Esophagus muscularis mucosa (tissue), 4 donors: ENCODE results near the gene NPAS3. TPM values are rescaled to one million over a fixed set of nuclear protein-coding genes. Genes with fewer than 3 reads are reported as not detected.

ENCODE experiments used
- DNase-seq: peaks from one replicate; pipeline ENCODE4 v3.0.0-alpha.2; 2017; ENCODE audit errors: extremely low spot score
- H3K27ac ChIP-seq, 4 donors: fragments of 200-600 bp; sonication (generic); replicated peaks in 1 of 4; 1 replicate in 3 of 4; 2 replicates in 1 of 4; pipeline ENCODE4 v1.5.1; 2016 to 2019; ENCODE audit warnings: mild to moderate bottlenecking in 1 of 4
- H3K27me3 ChIP-seq, 4 donors: fragments of 200-600 bp; sonication (generic); one replicate each; pipeline versions ENCODE4 v1.5.1 to v1.6.0; 2016 to 2019
- H3K36me3 ChIP-seq, 4 donors: fragments of 200-600 bp; sonication (generic); one replicate each; pipeline ENCODE4 v1.5.1; 2016 to 2019
- H3K4me1 ChIP-seq, 4 donors: fragments of 200-600 bp; sonication (generic); one replicate each; pipeline ENCODE4 v1.5.1; 2016 to 2019
- H3K4me3 ChIP-seq, 4 donors: fragments of 200-600 bp; sonication (generic); 1 replicate in 2 of 4; 2 replicates in 2 of 4; pipeline ENCODE4 v1.5.1; 2016 to 2019; ENCODE audit warnings: mild to moderate bottlenecking in 4 of 4, moderate library complexity in 1 of 4
- H3K9me3 ChIP-seq, 4 donors: fragments of 200-600 bp; sonication (generic); 1 replicate in 3 of 4; 2 replicates in 1 of 4; pipeline ENCODE4 v1.5.1; 2016 to 2019
- EP300 ChIP-seq: sonication (generic); formaldehyde crosslinking; IDR thresholded peaks from one replicate; pipeline ENCODE4 v1.6.1; 2017; ENCODE audit warnings: antibody characterized with exemption
- POLR2A ChIP-seq: fragments of 450-650 bp; IDR thresholded peaks from one replicate; pipeline ENCODE4 v1.6.1; 2017; ENCODE audit warnings: antibody characterized with exemption, moderate library complexity, mild to moderate bottlenecking, low read depth
- POLR2AphosphoS5 ChIP-seq, 2 donors: sonication (generic); formaldehyde crosslinking; IDR thresholded peaks; one replicate each; pipeline ENCODE4 v1.6.1; 2017; ENCODE audit warnings: antibody characterized with exemption in 2 of 2
- WGBS: methylation state at CpG from one replicate; pipeline ENCODE4 v1.1.5; 2018; 5-methylcytosine and 5-hydroxymethylcytosine counted together
- intact Hi-C: fragments of 100-400 bp; cut with DNase I; formaldehyde crosslinking; loops from one replicate; pipeline ENCODE4 v1.15.1; 2023
- total RNA-seq, 4 donors: library from RNA; depleted of rRNA; stranded (reverse); fragments of >200 nt; gene quantifications; one replicate each; pipeline versions ENCODE4 v1.1.0 to v1.2.1, GENCODE V29; 2016
- TF ChIP-seq, protein P1 (sequence below), 3 experiments: fragments of 200-600 bp in 2 of 3; fragments of 450-650 bp in 1 of 3; sonication (generic) in 2 of 3; IDR thresholded peaks; one replicate each; pipeline ENCODE4 v1.5.1; 2017 to 2019; ENCODE audit warnings: antibody characterized with exemption in 3 of 3, mild to moderate bottlenecking in 2 of 3, moderate library complexity in 1 of 3

Gene NPAS3
- total RNA-seq, 4 donors from 2014 or later, result 3.3 to 7.3 (median 5.8) TPM

DNA sequence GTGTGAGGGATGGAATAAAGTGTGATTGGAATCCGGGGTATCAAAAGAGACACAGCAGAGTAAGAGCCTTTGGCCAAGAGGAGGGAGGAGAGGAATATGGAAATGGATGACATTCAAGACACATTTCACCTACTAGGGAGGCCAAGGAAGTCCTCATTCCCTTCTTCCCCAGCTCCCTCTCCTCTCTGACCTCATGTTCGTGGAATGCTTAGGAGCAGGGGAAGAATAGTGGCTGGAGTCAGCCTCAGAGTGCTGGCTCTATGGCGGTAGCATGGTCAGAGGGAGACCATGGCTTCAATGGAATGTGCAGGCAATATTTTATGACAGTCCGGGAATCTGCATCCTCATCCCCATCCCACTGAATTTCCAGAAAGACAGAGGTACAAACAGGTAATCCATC lies 815.6 kb downstream of the NPAS3 start:
- TF ChIP-seq, protein P1, sequence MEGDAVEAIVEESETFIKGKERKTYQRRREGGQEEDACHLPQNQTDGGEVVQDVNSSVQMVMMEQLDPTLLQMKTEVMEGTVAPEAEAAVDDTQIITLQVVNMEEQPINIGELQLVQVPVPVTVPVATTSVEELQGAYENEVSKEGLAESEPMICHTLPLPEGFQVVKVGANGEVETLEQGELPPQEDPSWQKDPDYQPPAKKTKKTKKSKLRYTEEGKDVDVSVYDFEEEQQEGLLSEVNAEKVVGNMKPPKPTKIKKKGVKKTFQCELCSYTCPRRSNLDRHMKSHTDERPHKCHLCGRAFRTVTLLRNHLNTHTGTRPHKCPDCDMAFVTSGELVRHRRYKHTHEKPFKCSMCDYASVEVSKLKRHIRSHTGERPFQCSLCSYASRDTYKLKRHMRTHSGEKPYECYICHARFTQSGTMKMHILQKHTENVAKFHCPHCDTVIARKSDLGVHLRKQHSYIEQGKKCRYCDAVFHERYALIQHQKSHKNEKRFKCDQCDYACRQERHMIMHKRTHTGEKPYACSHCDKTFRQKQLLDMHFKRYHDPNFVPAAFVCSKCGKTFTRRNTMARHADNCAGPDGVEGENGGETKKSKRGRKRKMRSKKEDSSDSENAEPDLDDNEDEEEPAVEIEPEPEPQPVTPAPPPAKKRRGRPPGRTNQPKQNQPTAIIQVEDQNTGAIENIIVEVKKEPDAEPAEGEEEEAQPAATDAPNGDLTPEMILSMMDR (IDR thresholded peaks at IDR 0.05), result no peak
- TF ChIP-seq POLR2A (no peak), EP300 (no peak), POLR2AphosphoS5 (IDR thresholded peaks at IDR 0.05) (no peak)
- WGBS, result 78% methylated on average over 4 of the region's 4 CpGs
- H3K27me3 ChIP-seq, result no peaks in the 10 kb centered on the region
- H3K27ac ChIP-seq, result no peak overlapping the region
- no peak overlapping the region for H3K4me3 ChIP-seq
- intact Hi-C loops, result no loop called here
- H3K36me3 ChIP-seq, result no peaks in the 10 kb centered on the region
- DNase-seq, result no peak
- no peaks in the 10 kb centered on the region for H3K9me3 ChIP-seq
- no peaks in the 10 kb centered on the region for H3K4me1 ChIP-seq

GRCh38 chr14:33755358-33755757 lies 816.7 kb downstream of the NPAS3 start:
- Histone ChIP-seq H3K4me3 (no peak overlapping the region), H3K4me1 (no peaks in the 10 kb centered on the region), H3K27me3 (no peaks in the 10 kb centered on the region), H3K36me3 (no peaks in the 10 kb centered on the region), H3K27ac (no peak overlapping the region), H3K9me3 (no peaks in the 10 kb centered on the region)
- DNase-seq, result no peak
- intact Hi-C loops, result no loop called here
- WGBS, result 97% methylated on average over 5 of the region's 5 CpGs
- TF ChIP-seq, protein P1 (IDR thresholded peaks at IDR 0.05), result no peak
- TF ChIP-seq EP300 (no peak), POLR2AphosphoS5 (IDR thresholded peaks at IDR 0.05) (no peak), POLR2A (no peak)

GRCh38 chr14:33756833-33757232 lies 818.2 kb downstream of the NPAS3 start:
- TF ChIP-seq EP300 (no peak), POLR2AphosphoS5 (IDR thresholded peaks at IDR 0.05) (no peak), POLR2A (no peak)
- TF ChIP-seq, protein P1 (IDR thresholded peaks at IDR 0.05), result no peak
- Histone ChIP-seq H3K27me3 (no peaks in the 10 kb centered on the region), H3K9me3 (no peaks in the 10 kb centered on the region), H3K27ac (no peak overlapping the region), H3K4me3 (no peak overlapping the region), H3K4me1 (no peaks in the 10 kb centered on the region), H3K36me3 (no peaks in the 10 kb centered on the region)
- intact Hi-C loops, result no loop called here
- DNase-seq, result no peak
- 98% methylated on average over 1 of the region's 1 CpG for WGBS

DNA sequence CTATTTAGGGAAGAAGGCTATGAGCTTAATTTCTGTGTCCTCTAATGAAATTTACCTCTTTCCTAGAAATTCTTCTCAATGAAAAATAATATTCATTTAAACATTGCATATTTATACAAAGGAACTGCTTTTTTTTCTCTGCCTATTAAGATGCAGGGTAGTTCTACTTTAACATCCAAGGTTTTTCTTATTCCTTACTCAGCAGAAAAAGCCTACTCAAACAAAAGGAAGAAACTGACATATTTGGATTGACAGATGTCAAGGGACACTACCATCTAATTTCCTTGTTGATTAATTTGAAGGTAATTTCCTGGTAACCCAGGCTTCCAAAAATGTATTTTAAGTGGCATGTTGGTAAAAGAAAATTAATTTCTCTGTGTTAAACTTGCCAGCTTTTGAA lies 819.9 kb downstream of the NPAS3 start:
- Histone ChIP-seq H3K4me1 (peaks cover 0 to 6% (median 2%) of the 10 kb centered on the region in 4 donors), H3K27ac (no peak overlapping the region), H3K36me3 (no peaks in the 10 kb centered on the region), H3K4me3 (no peak overlapping the region), H3K9me3 (no peaks in the 10 kb centered on the region), H3K27me3 (no peaks in the 10 kb centered on the region)
- no peak for DNase-seq
- intact Hi-C loops, result no loop called here
- no peak for TF ChIP-seq POLR2A
- TF ChIP-seq, protein P1 (IDR thresholded peaks at IDR 0.05), result no peak
- no peak for TF ChIP-seq POLR2AphosphoS5 (IDR thresholded peaks at IDR 0.05)
- no peak for TF ChIP-seq EP300

DNA sequence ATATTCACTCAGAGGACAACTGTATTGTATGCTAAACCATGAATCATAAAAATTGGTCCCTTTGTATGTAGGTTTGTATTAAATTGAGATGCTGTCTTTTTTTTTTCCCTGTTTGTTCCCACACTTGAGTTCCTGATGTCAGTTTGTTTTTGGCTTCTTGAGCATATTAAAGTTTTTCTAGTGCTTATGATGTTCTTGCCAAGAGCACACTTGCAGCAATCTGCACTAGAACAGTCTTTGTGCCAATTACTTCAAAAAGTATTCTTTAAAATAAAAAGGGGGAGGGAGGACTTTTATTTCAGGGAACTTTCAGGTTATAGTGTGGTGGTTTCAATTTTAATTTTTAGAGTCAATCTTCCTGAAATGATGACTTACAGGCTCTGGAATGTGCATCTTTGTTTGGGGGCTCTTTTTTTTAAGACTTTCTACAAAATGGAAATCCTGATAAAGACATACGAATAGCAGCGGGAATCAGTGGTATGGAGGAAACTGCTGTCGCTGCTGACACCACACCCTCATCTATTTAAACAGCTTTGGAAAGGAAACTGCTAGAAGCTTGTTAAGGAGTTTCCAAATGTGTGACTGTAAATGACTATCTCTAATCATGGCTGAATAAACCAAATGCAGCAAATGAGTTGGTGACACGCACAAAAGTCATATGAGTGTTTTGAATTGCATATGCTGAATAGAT lies 823.6 kb downstream of the NPAS3 start:
- H3K4me3 ChIP-seq, result no peak overlapping the region
- no peak overlapping the region for H3K27ac ChIP-seq
- TF ChIP-seq, protein P1 (IDR thresholded peaks at IDR 0.05), result no peak
- no peak for TF ChIP-seq EP300
- no peak for TF ChIP-seq POLR2A
- TF ChIP-seq POLR2AphosphoS5 (IDR thresholded peaks at IDR 0.05), result no peak
- intact Hi-C loops, result no loop called here
- no peak for DNase-seq
- H3K9me3 ChIP-seq, result no peaks in the 10 kb centered on the region
- 57% methylated on average over 4 of the region's 4 CpGs for WGBS
- H3K27me3 ChIP-seq, result no peaks in the 10 kb centered on the region
- H3K36me3 ChIP-seq, result no peaks in the 10 kb centered on the region
- peaks cover 0 to 15% (median 8%) of the 10 kb centered on the region in 4 donors for H3K4me1 ChIP-seq
